ENCODE measurements around the gene BCL2L13.
"Not testable (repeated sequence)": the region's sequence is repeated elsewhere in the genome, so short reads cannot be mapped to it uniquely, and the experiment has no call there.

Gene BCL2L13

GRCh38 chr22:17695986-17696385, 57.4 kb downstream of the BCL2L13 start:
- no peak for DNase-seq (ENCODE audit: low read depth)

- DNase-seq (ENCODE audit: low read depth): not testable (repeated sequence)
These were observed 58.6 kb downstream of the BCL2L13 start for GRCh38 chr22:17697196-17697595.

- DNase-seq (ENCODE audit: low read depth): not testable (repeated sequence)
These were observed 59.7 kb downstream of the BCL2L13 start for GRCh38 chr22:17698276-17698675.

GRCh38 chr22:17698948-17699347, 60.4 kb downstream of the BCL2L13 start:
- DNase-seq (ENCODE audit: low read depth): no peak

- no peak for DNase-seq (ENCODE audit: low read depth)
These were observed 61.3 kb downstream of the BCL2L13 start for GRCh38 chr22:17699696-17700340.

GRCh38 chr22:17700778-17701177, 62.2 kb downstream of the BCL2L13 start:
- DNase-seq (ENCODE audit: low read depth): no peak

GRCh38 chr22:17703811-17704210, 65.3 kb downstream of the BCL2L13 start:
- DNase-seq (ENCODE audit: low read depth): no peak

- peak; percentile 47 for DNase-seq (ENCODE audit: low read depth)
These were observed 67.0 kb downstream of the BCL2L13 start for GRCh38 chr22:17705546-17705945.

- peak; percentile 95 for DNase-seq (ENCODE audit: low read depth)
These were observed 67.7 kb downstream of the BCL2L13 start for GRCh38 chr22:17705951-17706900.

- DNase-seq (ENCODE audit: low read depth): peak; percentile 8
These were observed 68.4 kb downstream of the BCL2L13 start for GRCh38 chr22:17706947-17707346.

GRCh38 chr22:17707526-17707925, 69.0 kb downstream of the BCL2L13 start:
- DNase-seq (ENCODE audit: low read depth): peak; percentile 47

- no peak for DNase-seq (ENCODE audit: low read depth)
These were observed 71.5 kb downstream of the BCL2L13 start for GRCh38 chr22:17710023-17710422.

GRCh38 chr22:17712441-17712840, 73.9 kb downstream of the BCL2L13 start:
- DNase-seq (ENCODE audit: low read depth): peak; percentile 56

- DNase-seq (ENCODE audit: low read depth): no peak
These were observed 78.0 kb downstream of the BCL2L13 start for GRCh38 chr22:17716529-17716928.

- DNase-seq (ENCODE audit: low read depth): no peak
These were observed 79.2 kb downstream of the BCL2L13 start for GRCh38 chr22:17717708-17718107.

- DNase-seq (ENCODE audit: low read depth): no peak
These were observed 81.4 kb downstream of the BCL2L13 start for GRCh38 chr22:17719911-17720310.

- no peak for DNase-seq (ENCODE audit: low read depth)
These were observed 85.7 kb downstream of the BCL2L13 start for GRCh38 chr22:17724241-17724640.

- DNase-seq (ENCODE audit: low read depth): no peak
These were observed 86.3 kb downstream of the BCL2L13 start for GRCh38 chr22:17724678-17725499.

GRCh38 chr22:17725500-17725796, 86.9 kb downstream of the BCL2L13 start:
- no peak for DNase-seq (ENCODE audit: low read depth)

- DNase-seq (ENCODE audit: low read depth): peak; percentile 61
These were observed 87.7 kb downstream of the BCL2L13 start for GRCh38 chr22:17726006-17726927.
